HFFc6 (cell line): ENCODE results near the gene GAST. TPM values are rescaled to one million over a fixed set of nuclear protein-coding genes. Genes with fewer than 3 reads are reported as not detected.
A peak's percentile ranks its signal among the peaks of the same experiment; 100 is the strongest.

ENCODE experiments used
- DNase-seq: peaks from one replicate; pipeline ENCODE4 v3.0.0-alpha.2; 2018
- H3K27ac Mint-ChIP-seq: 2 replicates; pipeline ENCODE4 v1.8.0; 2020; ENCODE audit warnings: mild to moderate bottlenecking, mixed read lengths
- H3K27me3 Mint-ChIP-seq: 2 replicates; pipeline ENCODE4 v1.8.0; 2021; ENCODE audit warnings: mild to moderate bottlenecking, moderate library complexity, mixed read lengths; ENCODE audit not compliant: insufficient read depth
- H3K36me3 Mint-ChIP-seq: 2 replicates; pipeline ENCODE4 v1.8.0; 2021; ENCODE audit warnings: low read depth, mixed read lengths
- H3K4me1 Mint-ChIP-seq: 2 replicates; pipeline ENCODE4 v1.8.0; 2020; ENCODE audit warnings: low read depth, mixed read lengths
- H3K4me3 Mint-ChIP-seq: 2 replicates; pipeline ENCODE4 v1.8.0; 2020; ENCODE audit warnings: mild to moderate bottlenecking, moderate library complexity, mixed read lengths
- H3K9me3 Mint-ChIP-seq: 2 replicates; pipeline ENCODE4 v1.8.0; 2020; ENCODE audit warnings: mild to moderate bottlenecking, mixed read lengths
- CTCF ChIP-seq: fragments of 200-600 bp; sonication (generic); IDR thresholded peaks from 2 replicates; pipeline ENCODE4 v1.5.0; 2021; ENCODE audit warnings: antibody characterized with exemption, mild to moderate bottlenecking
- total RNA-seq, 6 experiments: library from RNA; stranded (reverse); fragmentation: NEBNext Ultra II Directional; extraction: Animal tissue kit (Norgen Biotek cat#: 25700); gene quantifications; 2 replicates in 1 of 6; 3 replicates in 5 of 6; pipeline ENCODE4 v1.2.3, GENCODE V29; 2021

The GAST gene
- total RNA-seq, 6 experiments from 2014 or later, result not detected

- no peak for DNase-seq
- TF ChIP-seq CTCF, result peak; percentile 76
- H3K4me1 Mint-ChIP-seq, result peaks cover 34% of the 10 kb centered on the region
- H3K9me3 Mint-ChIP-seq, result peaks cover 14% of the 10 kb centered on the region
- peaks cover 23% of the 10 kb centered on the region for H3K27me3 Mint-ChIP-seq
- H3K4me3 Mint-ChIP-seq, result peak overlapping the region; percentile 95
- peak overlapping the region; percentile 99 for H3K27ac Mint-ChIP-seq
- H3K36me3 Mint-ChIP-seq, result peaks cover 40% of the 10 kb centered on the region
Measured at GRCh38 chr17:41687828-41688640, 24.1 kb upstream of the GAST start.

GRCh38 chr17:41688641-41689496 is 23.3 kb upstream of the GAST start, which contains the start of gene EIF1:
TSS of gene EIF1 (plus strand) at chr17:41688885. CDS start at chr17:41689039, 154 bp downstream.
- H3K36me3 Mint-ChIP-seq, result peaks cover 45% of the 10 kb centered on the region
- peaks cover 14% of the 10 kb centered on the region for H3K9me3 Mint-ChIP-seq
- H3K27me3 Mint-ChIP-seq, result peaks cover 29% of the 10 kb centered on the region
- peak; percentile 99 for DNase-seq
- H3K4me1 Mint-ChIP-seq, result peaks cover 34% of the 10 kb centered on the region
- no peak for TF ChIP-seq CTCF
- peak within 1 kb of the TSS; percentile 95 for H3K4me3 Mint-ChIP-seq
- peak within 1 kb of the TSS; percentile 99 for H3K27ac Mint-ChIP-seq

GRCh38 chr17:41689497-41690299 is 22.4 kb upstream of the GAST start:
- H3K27me3 Mint-ChIP-seq, result peaks cover 37% of the 10 kb centered on the region
- peak; percentile 56 for DNase-seq
- peak; percentile 93 for TF ChIP-seq CTCF
- H3K4me1 Mint-ChIP-seq, result peaks cover 34% of the 10 kb centered on the region
- H3K36me3 Mint-ChIP-seq, result peaks cover 45% of the 10 kb centered on the region
- H3K27ac Mint-ChIP-seq, result peak overlapping the region; percentile 99
- H3K9me3 Mint-ChIP-seq, result peaks cover 14% of the 10 kb centered on the region
- peak overlapping the region; percentile 95 for H3K4me3 Mint-ChIP-seq

- peak overlapping the region; percentile 99 for H3K27ac Mint-ChIP-seq
Measured at GRCh38 chr17:41690497-41690896, 21.6 kb upstream of the GAST start.

More at GRCh38 chr17:41690497-41690896, 21.6 kb upstream of the GAST start:
- Mint-ChIP-seq H3K9me3 (peaks cover 14% of the 10 kb centered on the region), H3K4me1 (peaks cover 38% of the 10 kb centered on the region), H3K36me3 (peaks cover 45% of the 10 kb centered on the region), H3K27me3 (peaks cover 42% of the 10 kb centered on the region), H3K4me3 (peak overlapping the region; percentile 95)
- TF ChIP-seq CTCF, result no peak
- DNase-seq, result no peak
